Measurements from ENCODE around the gene CNKSR3.
A peak's percentile ranks its signal among the peaks of the same experiment; 100 is the strongest.

Gene CNKSR3

DNA sequence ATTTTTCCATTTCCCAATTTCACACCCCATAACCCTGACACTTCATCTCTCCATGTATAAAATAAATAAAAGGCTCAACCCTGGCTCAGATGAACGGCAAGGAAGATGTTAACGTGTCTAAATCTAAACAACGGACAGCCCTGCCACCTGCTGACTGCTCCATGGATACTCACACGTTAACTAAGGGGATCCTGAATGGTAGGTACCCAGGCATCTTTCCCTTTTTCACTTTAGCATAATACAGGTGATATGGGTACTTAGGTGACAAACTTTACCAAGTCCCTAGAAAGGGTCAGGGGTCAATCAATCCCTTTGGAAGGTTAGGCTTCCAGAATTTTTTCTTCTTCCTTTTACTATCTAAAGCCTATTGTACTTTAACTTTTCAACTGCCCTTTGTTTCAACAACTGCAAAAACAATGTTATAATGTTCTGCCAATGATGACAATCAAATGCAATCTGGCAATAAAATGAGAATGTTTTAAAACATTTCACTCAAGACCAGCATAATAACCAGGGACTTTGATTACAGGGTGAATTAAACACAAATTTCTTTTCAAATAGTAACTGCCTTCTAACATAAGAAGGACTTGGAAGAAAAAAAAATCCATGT, 101.5 kb downstream of the CNKSR3 start:
- TF ChIP-seq CTCF (conservative IDR thresholded peaks at IDR 0.05; ENCODE audit: low read length) = peak; percentile 40
- DNase-seq (ENCODE audit: low read depth) = no peak

DNA sequence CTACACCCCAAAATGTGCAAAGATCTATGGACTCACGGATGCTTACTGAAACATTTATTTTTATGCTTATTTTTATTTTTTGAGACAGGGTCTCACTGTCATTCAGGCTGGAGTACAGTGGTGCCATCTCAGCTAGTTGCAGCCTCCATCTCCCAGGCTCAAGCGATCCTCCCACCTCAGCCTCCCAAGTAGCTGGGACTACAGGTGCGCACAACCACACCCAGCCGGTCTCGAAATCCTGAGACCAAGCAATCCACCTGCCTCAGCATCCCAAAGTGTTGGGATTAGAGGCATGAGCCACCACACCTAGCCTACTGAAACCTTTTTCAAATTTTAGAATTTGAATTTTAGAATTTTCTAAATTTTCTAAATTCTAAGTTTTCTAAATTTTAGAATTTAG, 103.0 kb downstream of the CNKSR3 start:
- no peak for TF ChIP-seq CTCF (conservative IDR thresholded peaks at IDR 0.05; ENCODE audit: low read length)
- H3K4me3 ChIP-seq (ENCODE audit: low read length) = no peak overlapping the region
- no peak for DNase-seq (ENCODE audit: low read depth)

More for the DNA sequence above, 101.5 kb downstream of the CNKSR3 start:
- no peak overlapping the region for H3K4me3 ChIP-seq (ENCODE audit: low read length)

GRCh38 chr6:154406869-154407268, 103.6 kb downstream of the CNKSR3 start:
- TF ChIP-seq CTCF (conservative IDR thresholded peaks at IDR 0.05; ENCODE audit: low read length) = no peak
- no peak overlapping the region for H3K4me3 ChIP-seq (ENCODE audit: low read length)
- no peak for DNase-seq (ENCODE audit: low read depth)

DNA sequence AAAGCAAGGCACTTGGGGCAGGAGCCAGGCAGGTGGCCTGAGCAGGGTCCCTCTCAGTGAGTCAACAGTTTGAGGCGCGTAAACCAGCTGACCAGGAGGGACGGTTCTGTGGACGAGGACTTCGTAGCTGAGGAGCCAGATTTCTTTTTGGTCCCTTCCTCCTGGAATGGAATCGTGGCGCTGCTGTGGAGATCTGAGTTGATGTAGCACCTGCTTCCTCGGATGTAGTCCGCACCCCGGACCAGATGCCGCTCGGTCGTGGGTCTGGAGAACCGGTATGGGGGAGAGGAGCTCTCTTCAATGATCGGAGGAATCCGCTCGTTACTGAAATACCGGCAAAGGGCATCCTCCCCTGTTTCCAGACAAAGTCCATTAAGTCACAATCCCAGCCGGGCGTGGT, 104.2 kb downstream of the CNKSR3 start:
- TF ChIP-seq CTCF (conservative IDR thresholded peaks at IDR 0.05; ENCODE audit: low read length) = no peak
- no peak for DNase-seq (ENCODE audit: low read depth)
- H3K4me3 ChIP-seq (ENCODE audit: low read length) = no peak overlapping the region

DNA sequence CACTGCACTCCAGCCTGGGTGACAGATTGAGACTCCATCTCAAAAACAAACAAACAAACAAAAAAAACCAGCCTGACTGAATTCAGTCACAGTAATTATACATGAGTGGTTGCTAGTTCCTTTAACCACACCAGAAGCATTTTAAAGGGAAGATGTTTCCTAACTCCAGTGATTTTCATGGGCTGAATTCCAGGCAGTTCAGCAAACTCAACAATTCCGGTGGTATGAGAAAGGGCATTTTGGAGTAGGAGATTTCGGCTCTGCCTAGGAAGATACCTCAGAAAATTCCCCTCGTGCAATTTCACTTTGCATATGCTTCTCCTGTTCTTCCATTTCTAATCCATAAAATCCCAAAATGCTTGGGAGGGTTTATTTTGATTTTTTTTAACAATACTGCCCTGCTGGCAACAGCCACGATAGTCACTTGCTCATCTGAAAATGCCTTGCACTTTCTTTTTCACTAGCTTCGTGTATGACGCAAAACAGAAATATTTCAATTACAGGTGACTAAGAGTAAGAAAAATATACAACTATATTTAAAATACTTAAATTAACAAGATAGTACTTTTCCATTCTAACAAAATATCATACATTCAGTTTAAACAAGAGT, 105.6 kb downstream of the CNKSR3 start:
- no peak for TF ChIP-seq CTCF (conservative IDR thresholded peaks at IDR 0.05; ENCODE audit: low read length)
- peak; percentile 71 for DNase-seq (ENCODE audit: low read depth)
- no peak overlapping the region for H3K4me3 ChIP-seq (ENCODE audit: low read length)

- H3K4me3 ChIP-seq (ENCODE audit: low read length) = no peak overlapping the region
- TF ChIP-seq CTCF (conservative IDR thresholded peaks at IDR 0.05; ENCODE audit: low read length) = no peak
- peak; percentile 62 for DNase-seq (ENCODE audit: low read depth)
Observed at GRCh38 chr6:154403788-154404187, 106.7 kb downstream of the CNKSR3 start.

- DNase-seq (ENCODE audit: low read depth) = no peak
- no peak overlapping the region for H3K4me3 ChIP-seq (ENCODE audit: low read length)
- TF ChIP-seq CTCF (conservative IDR thresholded peaks at IDR 0.05; ENCODE audit: low read length) = no peak
Observed at GRCh38 chr6:154402081-154402780, 108.3 kb downstream of the CNKSR3 start.

Measured in AG10803 (cell line).